K562 (cell line): ENCODE results near the gene ENO2. TPM values are rescaled to one million over a fixed set of nuclear protein-coding genes. Genes with fewer than 3 reads are reported as not detected.

Experiments
- ATAC-seq: fragments of 200-7000 bp; cut with Tn5 transposase; 3 replicates; pipeline ENCODE4 v1.9.1; 2020; ENCODE audit warnings: moderate library complexity
- BruUV-seq: library from RNA; stranded (reverse); fragments of 400-500 nt; replicated peaks from 2 replicates; lab custom pipeline; 2021; lab: Mats Ljungman, UMichigan
- CTCF ChIA-PET: fragments of 300-600 bp; formaldehyde crosslinking; extraction: SDS; loops from one replicate; lab custom pipeline; 2021; ENCODE audit warnings: low intra/inter-chr PET ratio; lab: Yijun Ruan, JAX
- POLR2A ChIA-PET: fragments of 300-600, 350-650 bp; sonication (Branson Sonifier 250); formaldehyde crosslinking; extraction: SDS; loops from one replicate; lab custom pipeline; 2021; ENCODE audit warnings: antibody characterized with exemption, inconsistent platforms; lab: Yijun Ruan, JAX
- DNase-seq, 4 experiments: peaks; one replicate each; pipeline versions ENCODE4 v3.0.0 to v3.0.0-alpha.2; 2011 to 2018; ENCODE audit warnings: low spot score in 3 of 4, mixed read lengths in 3 of 4; ENCODE audit errors: extremely low read depth in 1 of 4
- FAIRE-seq: peaks from 2 replicates; lab custom pipeline; 2011; peaks lifted over from hg19 to GRCh38; lab: Jason Lieb, UNC
- H2AFZ ChIP-seq: 2 replicates; pipeline ENCODE4 v1.6.0; 2011; ENCODE audit warnings: low read depth, low read length, control low read depth, inconsistent platforms
- H3K27ac ChIP-seq: fragments of 200-600 bp; 3 replicates; pipeline ENCODE4 v1.8.0; 2011; ENCODE audit warnings: low read depth, mild to moderate bottlenecking, control low read depth, inconsistent platforms, low read length, moderate library complexity, mixed read lengths; ENCODE audit errors: extremely low read depth
- H3K27me3 ChIP-seq, 2 experiments: fragments of 300-600 bp in 1 of 2; 2 replicates in 1 of 2; 3 replicates in 1 of 2; pipeline versions ENCODE4 v1.6.0 to v1.8.0; 2011; ENCODE audit warnings: inconsistent platforms in 2 of 2, low read length in 2 of 2, mild to moderate bottlenecking in 1 of 2, mixed read lengths in 1 of 2, moderate library complexity in 1 of 2; ENCODE audit not compliant: control insufficient read depth in 2 of 2, insufficient read depth in 2 of 2
- H3K36me3 ChIP-seq: fragments of 300-600 bp; 3 replicates; pipeline ENCODE4 v1.8.0; 2011; ENCODE audit warnings: mild to moderate bottlenecking, low read length, inconsistent platforms; ENCODE audit not compliant: control insufficient read depth, insufficient read depth
- H3K4me1 ChIP-seq, 2 experiments: fragments of 200-600 bp in 1 of 2; replicated peaks in 1 of 2; 2 replicates in 1 of 2; 3 replicates in 1 of 2; pipeline versions ENCODE4 v1.5.1 to v1.8.0; 2011; ENCODE audit warnings: inconsistent platforms in 2 of 2, low read length in 2 of 2, mild to moderate bottlenecking in 1 of 2, mixed read lengths in 1 of 2, moderate library complexity in 1 of 2; ENCODE audit not compliant: control insufficient read depth in 2 of 2, insufficient read depth in 2 of 2
- H3K4me2 ChIP-seq: 2 replicates; pipeline ENCODE4 v1.6.1; 2011; ENCODE audit warnings: low read length, control low read depth, inconsistent platforms, mixed read lengths; ENCODE audit not compliant: insufficient read depth
- H3K4me3 ChIP-seq: fragments of 200-600 bp; sonication (generic), shearing (Covaris generic); 2 replicates; pipeline ENCODE4 v1.5.1; 2016; ENCODE audit warnings: control low read depth, inconsistent platforms
- H3K79me2 ChIP-seq: fragments of 200-600 bp; 3 replicates; pipeline ENCODE4 v1.8.0; 2011; ENCODE audit warnings: low read length, inconsistent platforms; ENCODE audit not compliant: control insufficient read depth, insufficient read depth
- H3K9ac ChIP-seq, 2 experiments: 2 replicates each; pipeline versions ENCODE4 v1.6.0 to v1.6.1; 2011; ENCODE audit warnings: low read depth in 2 of 2, low read length in 2 of 2, control low read depth in 1 of 2, inconsistent platforms in 1 of 2, mild to moderate bottlenecking in 1 of 2, mixed read lengths in 1 of 2; ENCODE audit not compliant: insufficient read depth in 1 of 2
- H3K9me1 ChIP-seq: one replicate; pipeline ENCODE4 v1.6.0; 2011; ENCODE audit warnings: inconsistent platforms, mild to moderate bottlenecking, low read length, moderate library complexity; ENCODE audit not compliant: control insufficient read depth, insufficient read depth
- H3K9me3 ChIP-seq: replicated peaks from 2 replicates; pipeline ENCODE4 v1.5.1; 2011; ENCODE audit warnings: low read depth, low read length, inconsistent platforms; ENCODE audit not compliant: control insufficient read depth, insufficient read depth
- H4K20me1 ChIP-seq: replicated peaks from 2 replicates; pipeline ENCODE4 v1.6.1; 2011; ENCODE audit warnings: low read length, inconsistent platforms, mixed read lengths; ENCODE audit not compliant: control insufficient read depth, insufficient read depth
- ARID4B ChIP-seq: sonication (generic); formaldehyde crosslinking; IDR thresholded peaks from 2 replicates; pipeline ENCODE4 v1.8.0; 2022; ENCODE audit warnings: mild to moderate bottlenecking, missing genetic modification reagents
- ASH1L ChIP-seq: fragments of 450-650 bp; IDR thresholded peaks from 2 replicates; pipeline ENCODE4 v1.6.1; 2018; ENCODE audit warnings: borderline replicate concordance, mild to moderate bottlenecking, low read depth; ENCODE audit not compliant: partially characterized antibody
- FOXA1 ChIP-seq: fragments of 450-650 bp; IDR thresholded peaks from 2 replicates; pipeline ENCODE4 v1.6.1; 2016; ENCODE audit warnings: mild to moderate bottlenecking, borderline replicate concordance
- GTF2A2 ChIP-seq: IDR thresholded peaks from 2 replicates; pipeline ENCODE4 v1.6.1; 2016; ENCODE audit warnings: mild to moderate bottlenecking, missing genetic modification characterization, missing compliant biosample characterization
- HES1 ChIP-seq: fragments of 450-650 bp; IDR thresholded peaks from 2 replicates; pipeline ENCODE4 v1.6.1; 2016; ENCODE audit warnings: low read depth, mild to moderate bottlenecking, moderate library complexity
- NR2F6 ChIP-seq: fragments of 450-650 bp; formaldehyde crosslinking; IDR thresholded peaks from 2 replicates; pipeline ENCODE4 v1.4.0; 2020; ENCODE audit warnings: mild to moderate bottlenecking
- RB1 ChIP-seq: fragments of 450-650 bp; IDR thresholded peaks from 2 replicates; pipeline ENCODE4 v1.6.1; 2017; ENCODE audit warnings: low read depth, mild to moderate bottlenecking
- SPI1 ChIP-seq: IDR thresholded peaks from 2 replicates; pipeline ENCODE4 v1.6.1; 2011; ENCODE audit warnings: low read depth, low read length, control low read depth, borderline replicate concordance
- TRIM24 ChIP-seq, 2 experiments: fragments of 450-650 bp; IDR thresholded peaks; 2 replicates each; pipeline ENCODE4 v1.6.1; 2016
- ZBTB9 ChIP-seq: fragments of 450-650 bp; formaldehyde crosslinking; IDR thresholded peaks from 2 replicates; pipeline ENCODE4 v1.4.0; 2020; ENCODE audit warnings: mild to moderate bottlenecking, moderate library complexity
- ZNF24 ChIP-seq: fragments of 450-650 bp; IDR thresholded peaks from 2 replicates; pipeline ENCODE4 v1.6.1; 2016
- ZNF583 ChIP-seq: fragments of 250-450 bp; sonication (Bioruptor Pico); IDR thresholded peaks from 2 replicates; pipeline ENCODE4 v1.4.0; 2020
- ZNF639 ChIP-seq, 2 experiments: fragments of 200-800 bp in 1 of 2; sonication (Bioruptor generic) in 1 of 2; sonication (generic) in 1 of 2; formaldehyde crosslinking in 1 of 2; IDR thresholded peaks in 1 of 2; conservative IDR thresholded peaks in 1 of 2; 2 replicates each; pipeline versions ENCODE4 v1.5.0 to v1.6.1; 2016 to 2020; ENCODE audit warnings: missing compliant biosample characterization in 1 of 2, missing genetic modification characterization in 1 of 2, missing genetic modification reagents in 1 of 2
- ZNF830 ChIP-seq: fragments of 250-450 bp; sonication (Bioruptor Pico); IDR thresholded peaks from 2 replicates; pipeline ENCODE4 v1.5.0; 2021; ENCODE audit warnings: mild to moderate bottlenecking
- WGBS: fragments of 100-300 bp; shearing (Covaris generic); methylation state at CpG from one replicate; pipeline ENCODE4 v1.1.6; 2016; ENCODE audit warnings: low coverage, mixed read lengths; ENCODE audit not compliant: insufficient coverage; ENCODE audit errors: missing lambda C conversion rate; 5-methylcytosine and 5-hydroxymethylcytosine counted together
- in situ Hi-C: fragments of 300-500 bp; cut with MboI; formaldehyde crosslinking; loops from 4 replicates; pipeline ENCODE4 v1.15.0; 2018; ENCODE audit warnings: inconsistent platforms, mixed read lengths
- intact Hi-C: fragments of 100-400 bp; cut with micrococcal nuclease; formaldehyde crosslinking; loops from 2 replicates; pipeline ENCODE4 v1.14.2; 2022
- polyA plus RNA-seq, 8 experiments: library from polyadenylated mRNA; depleted of rRNA in 4 of 8; stranded (reverse) in 5 of 8; unstranded in 3 of 8; fragments of >200 nt; fragmentation: Nextera tagmentation in 2 of 8; fragmentation: Illumina TruSeq in 1 of 8; extraction: Ambion mirVana in 2 of 8; extraction: Trizol in 1 of 8; gene quantifications; 2 replicates each; pipeline versions ENCODE4 v1.2.1 to v1.2.3, GENCODE V29; 2011 to 2014; ENCODE audit warnings: inconsistent platforms in 1 of 8, missing spikeins in 1 of 8
- total RNA-seq, 7 experiments: library from RNA; depleted of rRNA in 6 of 7; stranded (reverse); fragments of >200 nt in 6 of 7; fragmentation: Illumina TruSeq in 2 of 7; extraction: Trizol in 2 of 7; gene quantifications; 2 replicates each; pipeline versions ENCODE4 v1.2.1 to v1.2.3, GENCODE V29; 2011 to 2021; ENCODE audit warnings: low replicate concordance in 1 of 7

ENO2 gene
- total and polyA plus RNA-seq, 9 of the 15 experiments (the other 6 are each of a cell fraction or from before 2014, with no cell fraction given): 10.9 to 43.3 (median 21.0) TPM

- CTCF ChIA-PET: interaction anchor here (0.7 to 2.1 kb wide), 4 partner anchors 19 to 96 kb away, joined by 3 to 12 read pairs (median 4); partner anchors contain the start of genes C12orf57 and LPCAT3
- peak overlapping the region; percentile 58 to 77 for H3K9ac ChIP-seq
- TF ChIP-seq RB1: no peak
- TF ChIP-seq FOXA1: no peak
- no peak for TF ChIP-seq ZNF639 (CRISPR knock-in tag; conservative IDR thresholded peaks at IDR 0.05 in 1 of 2, IDR thresholded peaks at IDR 0.05 in 1 of 2)
- TF ChIP-seq ZNF24: no peak
- TF ChIP-seq SPI1: no peak
- peak; percentile 56; the same call in 1 of the 2 replicates for TF ChIP-seq ZBTB9 (CRISPR knock-in tag)
- TF ChIP-seq ASH1L: no peak
- TF ChIP-seq TRIM24 (IDR thresholded peaks at IDR 0.05): no peak
- peak; percentile 79; the same call in 1 of the 2 replicates for TF ChIP-seq ZNF583 (CRISPR knock-in tag)
- no peak for TF ChIP-seq ARID4B
- TF ChIP-seq ZNF830 (CRISPR knock-in tag): no peak
- no peak for TF ChIP-seq GTF2A2 (tag)
- TF ChIP-seq HES1: no peak
- no peak for TF ChIP-seq NR2F6 (CRISPR knock-in tag)
These were observed 49.5 kb downstream of the ENO2 start for GRCh38 chr12:6963791-6964413.

More at GRCh38 chr12:6963791-6964413, 49.5 kb downstream of the ENO2 start:
- Histone ChIP-seq H3K9me3 (no peaks in the 10 kb centered on the region), H3K79me2 (peaks cover 30% of the 10 kb centered on the region), H3K4me2 (peak overlapping the region; percentile 56; the same call in 1 of the 2 replicates), H3K27ac (peak overlapping the region; percentile 83), H3K36me3 (peaks cover 44% of the 10 kb centered on the region; the same call in 2 of the 3 replicates), H3K9me1 (no peaks in the 10 kb centered on the region), H3K4me3 (no peak overlapping the region), H4K20me1 (no peaks in the 10 kb centered on the region), H3K27me3 (no peaks in the 10 kb centered on the region), H2AFZ (peak overlapping the region; percentile 61), H3K4me1 (peaks cover 57 to 82% of the 10 kb centered on the region in 2 experiments)
- no peak for DNase-seq
- ATAC-seq: no peak
- intact Hi-C loops (loop anchor here (10.0 kb wide), 1 partner anchor 221 kb away; the partner anchor contains the start of gene PEX5), in situ Hi-C loops (no loop called here)
- 27% methylated on average over 7 of the region's 17 CpGs for WGBS
- BruUV-seq: no TSS peak
- no peak for FAIRE-seq
- POLR2A ChIA-PET: interaction anchor here (0.8 to 2.0 kb wide), 11 partner anchors 10 to 176 kb away, joined by 3 to 24 read pairs (median 6); partner anchors contain the start of genes C12orf57, RNU7-1, SPSB2 and TPI1
